Umbilical cord (tissue), 2 donors: ENCODE measurements around the gene TIMM17B. TPM values are rescaled to one million over a fixed set of nuclear protein-coding genes. Genes with fewer than 3 reads are reported as not detected.

ENCODE experiments used
- DNase-seq: peaks from one replicate; pipeline ENCODE4 v3.0.0-alpha.2; 2015; ENCODE audit warnings: low spot score
- total RNA-seq: library from RNA; depleted of rRNA; stranded (reverse); fragments of >200 nt; gene quantifications from one replicate; pipeline ENCODE4 v1.2.3, GENCODE V29; 2014; ENCODE audit warnings: low replicate concordance; ENCODE audit not compliant: insufficient read depth

TIMM17B gene
- total RNA-seq, 1 donor from 2014 or later = 25.3 TPM

- DNase-seq = peak; percentile 81
Observed at GRCh38 chrX:48918643-48919340, 21.2 kb upstream of the TIMM17B start, which contains the start of gene PIM2. TSS of gene PIM2 (minus strand) at chrX:48919024. CDS start at chrX:48918834, 190 bp downstream.

DNA sequence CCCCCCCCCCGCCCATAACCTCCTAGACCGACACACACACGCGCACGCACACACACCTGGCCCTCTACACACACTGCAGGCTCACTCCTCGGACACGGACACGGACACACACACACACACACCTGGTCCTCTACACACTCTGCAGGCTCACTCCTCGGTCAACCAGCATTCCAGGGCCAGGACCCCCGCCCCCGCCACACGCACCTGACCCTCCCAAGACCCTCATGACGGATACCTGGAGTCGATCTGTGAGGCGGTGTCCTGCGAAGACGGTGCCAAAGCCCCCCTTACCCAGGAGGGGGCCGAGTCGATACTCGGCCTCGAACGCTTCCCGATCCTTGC lies 20.7 kb upstream of the TIMM17B start:
- no peak for DNase-seq

DNA sequence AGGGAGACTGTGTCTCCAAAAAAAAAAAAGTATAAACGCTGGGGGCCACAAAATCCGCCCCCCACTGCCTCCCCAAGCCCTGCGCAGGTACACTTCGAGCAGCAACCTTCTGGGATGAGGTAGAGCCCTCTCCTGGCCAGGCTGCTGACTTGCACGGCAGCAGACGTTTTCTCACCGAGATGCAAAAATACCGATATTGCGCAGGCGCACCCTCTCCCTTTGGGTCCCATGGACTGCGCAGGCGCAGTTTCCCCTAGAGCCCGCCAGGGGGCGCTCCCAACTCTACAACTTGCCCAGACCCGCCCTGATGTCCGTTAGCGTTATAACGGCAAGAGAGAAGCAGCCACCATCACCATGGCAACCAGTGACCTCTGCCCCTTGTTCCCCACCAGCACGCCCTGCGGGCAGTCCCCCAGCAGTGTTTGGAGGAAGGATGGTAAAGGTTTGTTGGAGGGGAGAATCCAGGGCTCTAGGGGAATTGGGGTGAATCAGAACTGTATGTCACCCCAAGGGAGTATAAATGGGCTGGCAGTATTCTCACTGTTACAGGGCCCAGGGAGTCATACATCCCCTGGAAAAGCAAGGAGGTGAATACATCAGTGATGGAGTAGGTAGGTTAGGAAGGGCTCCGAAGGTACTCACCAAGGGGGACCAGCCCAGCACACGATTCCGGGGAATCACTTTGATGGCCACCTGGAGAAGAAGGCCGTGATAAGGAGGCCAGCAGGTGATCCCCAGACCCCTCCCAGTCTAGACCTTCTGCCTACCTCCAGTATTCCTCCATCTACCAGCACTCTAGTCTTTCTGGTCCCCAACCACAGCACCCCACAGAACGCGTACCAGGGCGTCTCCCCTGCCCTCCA lies 19.8 kb upstream of the TIMM17B start:
- DNase-seq = peak; percentile 92

- no peak for DNase-seq
Observed at GRCh38 chrX:48914593-48915493, 17.3 kb upstream of the TIMM17B start.

- no peak for DNase-seq
Observed at GRCh38 chrX:48913605-48914366, 16.2 kb upstream of the TIMM17B start.

DNA sequence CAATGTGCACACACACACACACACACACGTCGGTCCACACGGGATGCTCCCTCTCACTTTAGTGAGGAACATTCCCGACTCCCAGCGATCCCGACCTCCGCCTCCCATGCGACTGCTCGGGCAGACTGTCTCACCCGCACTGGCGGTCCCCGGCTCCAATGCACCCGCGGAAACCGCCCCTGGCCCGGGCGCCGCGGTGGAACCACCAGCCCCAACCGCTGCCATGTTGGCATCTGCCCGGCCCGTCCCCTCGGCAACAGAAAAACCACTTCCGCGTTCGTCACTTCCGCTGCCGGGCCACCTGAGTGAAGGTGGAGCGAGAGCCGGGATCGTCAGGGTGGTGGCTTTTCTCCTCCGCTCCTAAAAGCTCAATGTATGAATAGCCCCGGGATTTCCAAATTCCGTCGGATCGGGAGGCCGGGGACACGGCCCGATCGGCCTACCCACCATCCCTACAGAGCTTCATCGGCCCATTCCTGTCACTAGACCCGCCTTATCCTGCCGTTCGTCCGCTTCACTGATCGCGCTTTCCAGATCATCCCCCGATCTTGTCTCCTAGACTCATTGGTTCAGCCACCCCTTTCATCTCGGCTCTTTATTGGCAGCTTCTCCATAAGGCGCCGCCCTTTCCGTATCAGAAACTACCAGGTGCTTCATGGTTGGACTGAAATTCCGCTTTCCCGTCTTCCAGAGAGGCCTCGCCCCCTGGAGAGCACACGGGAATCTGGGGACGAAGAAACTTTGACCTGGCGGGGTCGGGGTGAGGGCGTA lies 14.0 kb upstream of the TIMM17B start, which contains the start of gene SLC35A2:
TSS of gene SLC35A2 (minus strand) at position 235 of the 771 bp plus-strand sequence. CDS start at position 225, 10 bp downstream.
- DNase-seq = peak; percentile 80

DNA sequence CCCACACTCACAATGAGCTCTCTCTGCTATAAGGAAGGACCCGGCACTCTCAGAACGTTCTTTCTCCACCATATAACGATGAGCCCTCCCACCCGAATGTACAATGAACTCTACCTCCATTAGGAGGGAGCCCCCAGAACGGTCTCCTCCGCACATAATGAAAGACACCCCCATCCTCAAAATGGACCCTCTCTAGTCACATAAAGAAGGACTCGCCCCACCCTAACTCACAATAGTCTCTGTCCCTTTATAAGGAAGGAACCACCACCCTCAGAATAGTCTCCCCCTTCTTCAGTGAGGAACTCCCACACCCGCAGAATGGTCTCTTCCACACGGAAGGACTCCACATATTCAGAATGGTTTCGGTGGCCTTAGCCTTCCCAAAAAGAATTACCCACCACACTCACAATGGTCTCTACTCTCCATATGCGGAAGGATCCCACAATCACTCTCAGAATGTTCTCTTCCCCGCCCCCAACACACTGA lies 13.4 kb upstream of the TIMM17B start:
- DNase-seq = no peak

DNA sequence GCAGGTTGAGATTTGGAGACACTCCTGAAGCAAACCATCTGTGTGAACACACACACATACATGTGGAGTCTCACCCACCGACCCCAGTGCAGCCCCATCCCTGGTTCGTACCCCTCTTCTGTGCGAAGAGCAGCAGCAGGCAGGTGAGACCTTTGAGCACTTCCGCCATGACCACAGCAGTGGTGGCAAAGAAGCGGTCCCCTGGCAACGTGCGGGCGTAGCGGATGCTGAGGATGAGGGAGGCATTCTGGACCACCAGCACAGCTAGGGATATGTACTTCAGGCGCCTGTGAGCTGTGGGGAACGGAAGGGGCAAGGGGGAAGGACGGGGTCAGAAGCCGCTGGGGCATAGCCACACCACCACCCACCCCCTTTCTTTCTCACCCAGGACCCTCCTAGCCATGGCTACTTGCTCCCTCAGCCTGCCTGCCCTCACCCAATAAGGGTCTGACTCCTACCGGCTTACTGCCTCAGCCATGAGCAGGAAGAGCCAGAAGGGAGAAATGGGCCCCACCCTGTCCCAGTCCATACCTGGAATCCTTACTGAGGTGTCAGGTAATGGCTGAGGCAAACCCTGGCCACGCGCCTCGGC lies 12.2 kb upstream of the TIMM17B start:
- DNase-seq = no peak

DNA sequence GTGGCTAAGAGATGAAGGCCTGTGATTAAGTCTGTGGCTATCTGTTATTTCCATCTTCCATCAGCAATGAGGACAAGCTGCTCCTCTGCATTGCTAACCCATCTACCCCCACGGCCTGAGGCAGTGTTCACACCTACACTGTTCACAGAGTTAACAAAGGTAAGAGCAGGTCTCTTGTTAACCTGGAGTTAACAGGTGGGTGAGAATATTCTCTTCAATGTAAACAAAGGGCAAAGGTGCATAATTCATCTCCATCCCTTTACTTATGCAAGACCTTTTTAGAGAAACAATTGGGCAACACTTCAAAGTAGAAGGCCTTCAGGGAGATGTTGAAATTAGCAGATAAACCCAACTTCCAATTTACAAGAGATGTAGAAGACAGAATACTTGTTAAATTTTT lies 11.0 kb upstream of the TIMM17B start:
- no peak for DNase-seq

DNA sequence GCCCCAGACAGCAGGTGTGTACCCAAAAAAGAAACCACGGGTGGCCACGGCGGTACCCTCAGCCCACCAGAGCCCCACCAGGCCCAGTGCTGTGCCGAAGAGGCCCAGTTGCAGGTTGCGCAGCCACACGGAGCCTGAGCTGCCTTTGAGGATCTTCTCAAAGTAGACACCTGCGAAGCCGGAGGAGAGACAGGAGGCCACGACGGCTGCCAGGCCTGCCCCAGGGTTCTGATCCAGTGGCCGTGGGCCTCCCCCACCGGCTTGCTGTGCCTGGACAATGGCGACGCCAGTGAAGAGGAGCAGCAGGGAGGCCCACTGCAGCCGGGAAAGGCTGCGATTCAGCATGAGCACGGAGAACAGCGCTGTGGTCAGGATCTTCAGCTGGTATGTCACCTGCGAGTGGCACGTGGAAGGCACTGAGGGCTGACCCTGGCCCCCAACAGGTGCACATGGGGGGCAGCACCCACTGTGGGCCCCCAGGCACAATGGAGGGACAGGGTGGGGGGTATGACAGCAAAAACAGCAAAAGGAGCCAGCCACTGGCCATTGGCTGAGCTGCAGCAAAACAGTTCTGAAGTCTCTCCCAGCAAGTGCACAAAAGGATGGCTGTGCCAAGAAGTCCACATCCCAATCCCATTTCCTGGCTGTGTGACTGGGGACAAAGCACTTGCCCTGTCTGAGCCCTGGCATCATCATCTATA lies 7.7 kb upstream of the TIMM17B start:
- no peak for DNase-seq

DNA sequence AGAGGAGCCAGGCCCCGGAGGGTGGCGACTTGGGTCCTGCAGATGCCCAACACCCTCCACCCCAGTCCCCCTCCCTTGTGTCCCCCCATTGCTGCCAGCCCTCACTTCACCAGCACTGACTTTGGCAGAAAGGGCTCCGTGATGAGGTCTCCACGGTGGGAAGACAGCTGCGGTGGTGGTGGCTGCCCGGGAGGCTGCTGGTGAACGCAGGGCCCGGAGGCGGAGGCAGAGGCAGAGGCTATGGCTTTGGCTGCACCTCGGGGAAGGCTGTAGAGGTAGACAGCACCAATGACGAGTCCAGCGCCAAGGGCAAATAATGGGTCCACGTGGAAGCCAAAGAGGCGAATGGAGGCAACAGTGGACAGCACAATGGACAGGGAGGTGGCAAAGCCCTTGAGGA lies 7.1 kb upstream of the TIMM17B start:
- DNase-seq = no peak

- no peak for DNase-seq
Observed at GRCh38 chrX:48904180-48904579, 6.6 kb upstream of the TIMM17B start.

GRCh38 chrX:48903290-48903689 lies 5.7 kb upstream of the TIMM17B start:
- no peak for DNase-seq

DNA sequence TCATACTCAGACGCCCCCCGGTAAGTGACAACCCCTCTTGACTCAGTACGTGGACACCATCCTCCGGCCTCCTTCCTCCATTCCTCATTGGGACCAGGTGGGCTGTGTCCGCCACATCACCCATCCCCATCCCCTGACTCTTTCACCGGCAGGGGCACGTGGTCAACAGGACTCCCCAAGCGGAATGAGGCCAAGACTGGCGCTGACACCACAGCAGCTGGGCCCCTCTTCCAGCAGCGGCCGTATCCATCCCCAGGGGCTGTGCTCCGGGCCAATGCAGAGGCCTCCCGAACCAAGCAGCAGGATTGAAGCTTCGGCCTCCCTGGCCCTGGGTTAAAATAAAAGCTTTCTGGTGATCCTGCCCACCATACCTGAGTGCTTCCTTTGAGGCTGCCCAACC lies 5.2 kb upstream of the TIMM17B start:
- no peak for DNase-seq

- no peak for DNase-seq
Observed at GRCh38 chrX:48902135-48902534, 4.6 kb upstream of the TIMM17B start.

DNA sequence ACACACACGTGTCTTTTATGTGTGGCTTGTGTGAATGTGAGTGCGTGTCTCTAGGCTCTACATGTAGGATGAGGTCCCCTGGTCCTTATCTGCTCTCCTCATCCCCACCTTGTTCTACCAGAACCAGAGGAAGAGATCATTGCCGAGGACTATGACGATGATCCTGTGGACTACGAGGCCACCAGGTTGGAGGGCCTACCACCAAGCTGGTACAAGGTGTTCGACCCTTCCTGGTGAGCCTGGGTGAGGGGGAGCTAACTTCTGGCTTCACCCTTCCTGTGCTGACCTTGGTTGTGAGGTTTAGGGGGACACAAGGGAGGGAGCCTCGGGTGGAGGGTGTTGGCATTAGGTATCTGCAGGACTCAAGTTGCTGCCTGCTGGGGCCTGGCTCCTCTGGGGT lies 3.5 kb upstream of the TIMM17B start:
- DNase-seq = no peak

GRCh38 chrX:48899078-48899410 lies 1.5 kb upstream of the TIMM17B start:
- no peak for DNase-seq

DNA sequence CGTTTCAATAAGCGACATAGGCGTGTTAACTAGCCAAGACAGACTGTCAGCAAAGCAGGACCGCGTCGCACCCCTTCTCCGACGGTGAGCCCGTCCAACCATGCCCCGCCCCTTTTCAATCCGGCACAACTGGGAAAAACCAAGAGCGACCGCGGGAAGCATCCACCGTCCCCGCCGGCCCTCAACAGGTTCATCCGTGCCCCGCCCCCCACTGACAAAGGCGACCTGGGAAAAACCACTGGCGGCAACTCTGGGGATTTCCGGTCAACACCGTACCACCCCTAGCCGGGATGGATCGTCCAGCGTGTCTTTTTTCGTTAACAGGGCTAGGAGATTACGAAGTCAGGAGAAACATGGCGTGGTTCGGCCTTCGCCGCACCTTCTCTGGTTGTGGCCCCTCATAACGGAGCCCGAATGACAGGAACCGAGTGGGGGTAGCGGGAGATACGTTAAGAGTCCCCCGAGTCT lies 377 bp downstream of the TIMM17B start:
- DNase-seq = peak; percentile 59

GRCh38 chrX:48896611-48897011 lies 957 bp downstream of the TIMM17B start:
- DNase-seq = no peak
